Measurements from ENCODE around the gene SPTLC2.
A peak's percentile ranks its signal among the peaks of the same experiment; 100 is the strongest.

Gene SPTLC2

GRCh38 chr14:77574446-77575115 is 41.9 kb downstream of the SPTLC2 start:
- no peak overlapping the region for H3K4me3 ChIP-seq (ENCODE audit: low read depth, low read length)
- TF ChIP-seq CTCF (IDR thresholded peaks at IDR 0.05; ENCODE audit: low read depth, low read length): no peak
- in situ Hi-C loops (cut with HindIII; ENCODE audit: low sequenced_read_pairs): no loop called here
- peak; percentile 37 for DNase-seq (ENCODE audit: low read depth, low spot score)

- H3K4me3 ChIP-seq (ENCODE audit: low read depth, low read length): no peak overlapping the region
- in situ Hi-C loops (cut with HindIII; ENCODE audit: low sequenced_read_pairs): no loop called here
- DNase-seq (ENCODE audit: low read depth, low spot score): no peak
- TF ChIP-seq CTCF (IDR thresholded peaks at IDR 0.05; ENCODE audit: low read depth, low read length): no peak
These were observed 42.5 kb downstream of the SPTLC2 start for GRCh38 chr14:77573964-77574363.

- in situ Hi-C loops (cut with HindIII; ENCODE audit: low sequenced_read_pairs): no loop called here
- DNase-seq (ENCODE audit: low read depth, low spot score): no peak
- TF ChIP-seq CTCF (IDR thresholded peaks at IDR 0.05; ENCODE audit: low read depth, low read length): no peak
- H3K4me3 ChIP-seq (ENCODE audit: low read depth, low read length): no peak overlapping the region
These were observed 45.6 kb downstream of the SPTLC2 start for GRCh38 chr14:77570706-77571268.

GRCh38 chr14:77565994-77566305 is 50.5 kb downstream of the SPTLC2 start:
- in situ Hi-C loops (cut with HindIII; ENCODE audit: low sequenced_read_pairs): no loop called here
- no peak for TF ChIP-seq CTCF (IDR thresholded peaks at IDR 0.05; ENCODE audit: low read depth, low read length)
- no peak overlapping the region for H3K4me3 ChIP-seq (ENCODE audit: low read depth, low read length)
- DNase-seq (ENCODE audit: low read depth, low spot score): no peak

GRCh38 chr14:77565289-77565993 is 51.0 kb downstream of the SPTLC2 start:
- TF ChIP-seq CTCF (IDR thresholded peaks at IDR 0.05; ENCODE audit: low read depth, low read length): no peak
- no peak overlapping the region for H3K4me3 ChIP-seq (ENCODE audit: low read depth, low read length)
- in situ Hi-C loops (cut with HindIII; ENCODE audit: low sequenced_read_pairs): no loop called here
- DNase-seq (ENCODE audit: low read depth, low spot score): no peak

GRCh38 chr14:77562681-77563080 is 53.8 kb downstream of the SPTLC2 start:
- in situ Hi-C loops (cut with HindIII; ENCODE audit: low sequenced_read_pairs): no loop called here
- H3K4me3 ChIP-seq (ENCODE audit: low read depth, low read length): no peak overlapping the region
- DNase-seq (ENCODE audit: low read depth, low spot score): peak; percentile 93
- no peak for TF ChIP-seq CTCF (IDR thresholded peaks at IDR 0.05; ENCODE audit: low read depth, low read length)

Measured in astrocyte of the spinal cord (primary cell).